ENCODE measurements around the gene CA10.

- TF ChIP-seq POLR2AphosphoS5 (IDR thresholded peaks at IDR 0.05) (no peak), POLR2A (IDR thresholded peaks at IDR 0.05) (no peak), EP300 (IDR thresholded peaks at IDR 0.05) (no peak)
- TF ChIP-seq, protein P1, sequence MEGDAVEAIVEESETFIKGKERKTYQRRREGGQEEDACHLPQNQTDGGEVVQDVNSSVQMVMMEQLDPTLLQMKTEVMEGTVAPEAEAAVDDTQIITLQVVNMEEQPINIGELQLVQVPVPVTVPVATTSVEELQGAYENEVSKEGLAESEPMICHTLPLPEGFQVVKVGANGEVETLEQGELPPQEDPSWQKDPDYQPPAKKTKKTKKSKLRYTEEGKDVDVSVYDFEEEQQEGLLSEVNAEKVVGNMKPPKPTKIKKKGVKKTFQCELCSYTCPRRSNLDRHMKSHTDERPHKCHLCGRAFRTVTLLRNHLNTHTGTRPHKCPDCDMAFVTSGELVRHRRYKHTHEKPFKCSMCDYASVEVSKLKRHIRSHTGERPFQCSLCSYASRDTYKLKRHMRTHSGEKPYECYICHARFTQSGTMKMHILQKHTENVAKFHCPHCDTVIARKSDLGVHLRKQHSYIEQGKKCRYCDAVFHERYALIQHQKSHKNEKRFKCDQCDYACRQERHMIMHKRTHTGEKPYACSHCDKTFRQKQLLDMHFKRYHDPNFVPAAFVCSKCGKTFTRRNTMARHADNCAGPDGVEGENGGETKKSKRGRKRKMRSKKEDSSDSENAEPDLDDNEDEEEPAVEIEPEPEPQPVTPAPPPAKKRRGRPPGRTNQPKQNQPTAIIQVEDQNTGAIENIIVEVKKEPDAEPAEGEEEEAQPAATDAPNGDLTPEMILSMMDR (IDR thresholded peaks at IDR 0.05): no peak
Observed at GRCh38 chr17:51585514-51586104, 572.9 kb downstream of the CA10 start.

Data from sigmoid colon (tissue), 4 donors.